ENCODE results near the gene ENO1. TPM values are rescaled to one million over a fixed set of nuclear protein-coding genes. Genes with fewer than 3 reads are reported as not detected.

Gene ENO1
- total and polyA plus RNA-seq, 10 of the 15 experiments (the other 5 are each of a cell fraction or from before 2014, with no cell fraction given): 1,850 to 4,219 (median 2,331) TPM

DNA sequence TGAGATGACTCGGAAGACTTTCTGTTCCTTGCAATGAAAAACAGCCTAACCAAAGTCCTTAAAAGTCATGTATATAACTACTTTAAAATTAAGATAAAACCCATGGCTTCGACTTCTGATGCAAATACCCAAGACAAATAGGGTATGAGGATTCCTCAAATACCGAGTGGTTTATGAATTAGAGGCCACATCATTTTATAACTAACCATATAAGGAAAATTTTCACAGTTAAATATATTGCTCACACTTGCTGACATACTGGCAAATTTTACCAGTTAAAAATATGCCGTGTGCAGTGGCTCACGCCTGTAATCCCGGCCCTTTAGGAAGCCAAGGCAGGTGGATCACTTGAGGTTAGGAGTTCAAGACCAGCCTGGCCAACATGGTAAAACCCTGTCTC is 66.4 kb downstream of the ENO1 start:
- intact Hi-C loops (cut with micrococcal nuclease; ENCODE audit: unreplicated experiment): no loop called here
- Histone ChIP-seq H3K36me3 (ENCODE audit: control insufficient read depth in 2 of 2, insufficient read depth in 2 of 2, low read length in 1 of 2) (no peaks in the 10 kb centered on the region), H3K4me1 (ENCODE audit: control insufficient read depth, insufficient read depth, low read length) (no peaks in the 10 kb centered on the region), H4K20me1 (ENCODE audit: control insufficient read depth, insufficient read depth) (no peaks in the 10 kb centered on the region), H3K4me2 (ENCODE audit: control insufficient read depth, insufficient read depth) (no peak overlapping the region), H3K9me3 (replicated peaks; ENCODE audit: control insufficient read depth, insufficient read depth, low read length) (no peaks in the 10 kb centered on the region), H3K9ac (ENCODE audit: control insufficient read depth, insufficient read depth, low read length) (no peak overlapping the region), H3K79me2 (ENCODE audit: control insufficient read depth, insufficient read depth, low read length) (peaks cover 69% of the 10 kb centered on the region), H3K27me3 (replicated peaks in 1 of 2; ENCODE audit: control insufficient read depth in 2 of 2, insufficient read depth in 2 of 2, low read length in 1 of 2) (no peaks in the 10 kb centered on the region), H3K27ac (ENCODE audit: control insufficient read depth, insufficient read depth) (no peak overlapping the region), H3K4me3 (no peak overlapping the region), H2AFZ (ENCODE audit: control insufficient read depth, low read depth, low read length) (no peak overlapping the region)
- RAD21 ChIA-PET (ENCODE audit: unreplicated experiment): interaction anchor here (1.0 to 1.6 kb wide), 7 partner anchors 44 to 86 kb away, joined by 3 to 10 read pairs (median 3); partner anchors contain the start of gene ENO1
- DNase-seq (ENCODE audit: low read depth, low spot score) (no peak), FAIRE-seq (no peak), ATAC-seq (no peak)
- TF ChIP-seq YBX1 (IDR thresholded peaks at IDR 0.05): no peak
- TF ChIP-seq RAD21 (IDR thresholded peaks at IDR 0.05; ENCODE audit: insufficient read depth, low read depth, low read length): no peak
- TF ChIP-seq ZNF207 (IDR thresholded peaks at IDR 0.05; ENCODE audit: borderline replicate concordance): no peak
- in situ Hi-C loops (cut with MboI): no loop called here
- no TSS peak for BruUV-seq (replicated peaks)
- WGBS (ENCODE audit: insufficient coverage, insufficient replicate concordance, low lambda C conversion rate, missing lambda C conversion rate): 96% methylated on average over 6 of the region's 6 CpGs
- SMC1A ChIA-PET (ENCODE audit: uncharacterized antibody, unreplicated experiment): interaction anchor here (0.7 to 2.0 kb wide), 6 partner anchors 8 to 142 kb away, joined by 3 to 13 read pairs (median 4); no protein-coding TSS in a partner anchor
- POLR2A ChIA-PET: interaction anchor here (0.8 to 1.1 kb wide), 2 partner anchors 34 to 47 kb away, joined by 3 read pairs; no protein-coding TSS in a partner anchor
- CTCF ChIA-PET: interaction anchor here (0.6 to 3.5 kb wide), 7 partner anchors 37 to 338 kb away, joined by 3 to 28 read pairs (median 3); no protein-coding TSS in a partner anchor

Small RNA genes within 50 kb of the gene (microRNA-seq; reads per million reads assigned to microRNA genes)
- not detected for gene MIR6728

Small RNA genes within 50 kb of the gene (small RNA-seq; reads per million reads assigned to genes)
- gene AL139415.2 (not detected), gene MIR6728 (0.23 reads per million), gene RNU6-304P (not detected)

Other genes starting within 250 kb of the ENO1 start
- gene RERE, start 61.0 kb downstream of the ENO1 start, total RNA-seq (2014; rRNA removed): 27.6 and 41.7 TPM in 2 replicates
- gene RERE, start 61.0 kb downstream of the ENO1 start, total RNA-seq (2014; rRNA removed; fragmentation: Illumina TruSeq; extraction: Trizol): 14.6 and 20.3 TPM in 2 replicates
- gene RERE, start 61.0 kb downstream of the ENO1 start, total RNA-seq (2021): 58.9 and 60.5 TPM in 2 replicates
- gene RERE, start 61.0 kb downstream of the ENO1 start, polyA plus RNA-seq (2011; rRNA removed): 7.0 and 8.9 TPM in 2 replicates
- gene RERE, start 61.0 kb downstream of the ENO1 start, polyA plus RNA-seq (2014; fragmentation: Illumina TruSeq; extraction: Trizol): 21.2 and 25.3 TPM in 2 replicates
- gene RERE, start 61.0 kb downstream of the ENO1 start, polyA plus RNA-seq (2014; fragmentation: Nextera tagmentation; extraction: Ambion mirVana): 1 to 10 TPM; 5.2 to 5.9 TPM
- 20.9 and 23.0 TPM in 2 replicates for gene RERE, start 61.0 kb downstream of the ENO1 start, polyA plus RNA-seq (2014; rRNA removed)
- 10 to 100 TPM; 15.8 to 20.2 TPM for gene RERE, start 61.0 kb downstream of the ENO1 start, polyA plus RNA-seq (2016; fragmentation: Nextera tagmentation; extraction: Ambion mirVana)
- gene CA6, start 67.2 kb upstream of the ENO1 start, total RNA-seq (2014; rRNA removed): not detected in 2 replicates
- gene CA6, start 67.2 kb upstream of the ENO1 start, total RNA-seq (2014; rRNA removed; fragmentation: Illumina TruSeq; extraction: Trizol): not detected in 2 replicates
- gene CA6, start 67.2 kb upstream of the ENO1 start, total RNA-seq (2021): not detected in 2 replicates
- gene CA6, start 67.2 kb upstream of the ENO1 start, polyA plus RNA-seq (2011; rRNA removed): not detected in 2 replicates
- not detected in 2 replicates for gene CA6, start 67.2 kb upstream of the ENO1 start, polyA plus RNA-seq (2014; fragmentation: Illumina TruSeq; extraction: Trizol)
- not detected for gene CA6, start 67.2 kb upstream of the ENO1 start, polyA plus RNA-seq (2014; fragmentation: Nextera tagmentation; extraction: Ambion mirVana)
- not detected in 2 replicates for gene CA6, start 67.2 kb upstream of the ENO1 start, polyA plus RNA-seq (2014; rRNA removed)
- not detected for gene CA6, start 67.2 kb upstream of the ENO1 start, polyA plus RNA-seq (2016; fragmentation: Nextera tagmentation; extraction: Ambion mirVana)
- gene SLC2A7, start 147.7 kb upstream of the ENO1 start, total RNA-seq (2014; rRNA removed): not detected in 2 replicates
- gene SLC2A7, start 147.7 kb upstream of the ENO1 start, total RNA-seq (2014; rRNA removed; fragmentation: Illumina TruSeq; extraction: Trizol): not detected in 2 replicates
- gene SLC2A7, start 147.7 kb upstream of the ENO1 start, total RNA-seq (2021): not detected in 2 replicates
- gene SLC2A7, start 147.7 kb upstream of the ENO1 start, polyA plus RNA-seq (2011; rRNA removed): not detected in 2 replicates
- gene SLC2A7, start 147.7 kb upstream of the ENO1 start, polyA plus RNA-seq (2014; fragmentation: Illumina TruSeq; extraction: Trizol): not detected in 2 replicates
- gene SLC2A7, start 147.7 kb upstream of the ENO1 start, polyA plus RNA-seq (2014; fragmentation: Nextera tagmentation; extraction: Ambion mirVana): not detected
- not detected in 2 replicates for gene SLC2A7, start 147.7 kb upstream of the ENO1 start, polyA plus RNA-seq (2014; rRNA removed)
- gene SLC2A7, start 147.7 kb upstream of the ENO1 start, polyA plus RNA-seq (2016; fragmentation: Nextera tagmentation; extraction: Ambion mirVana): not detected
- gene SLC2A5, start 190.9 kb upstream of the ENO1 start, total RNA-seq (2014; rRNA removed): 20.1 and 24.2 TPM in 2 replicates
- gene SLC2A5, start 190.9 kb upstream of the ENO1 start, total RNA-seq (2014; rRNA removed; fragmentation: Illumina TruSeq; extraction: Trizol): 10.6 and 12.3 TPM in 2 replicates
- gene SLC2A5, start 190.9 kb upstream of the ENO1 start, total RNA-seq (2021): 30.9 and 32.3 TPM in 2 replicates
- gene SLC2A5, start 190.9 kb upstream of the ENO1 start, polyA plus RNA-seq (2011; rRNA removed): 60.0 and 76.6 TPM in 2 replicates
- gene SLC2A5, start 190.9 kb upstream of the ENO1 start, polyA plus RNA-seq (2014; fragmentation: Illumina TruSeq; extraction: Trizol): 28.7 and 37.7 TPM in 2 replicates
- gene SLC2A5, start 190.9 kb upstream of the ENO1 start, polyA plus RNA-seq (2014; fragmentation: Nextera tagmentation; extraction: Ambion mirVana): 1 to 10 TPM; 4.5 to 5.2 TPM
- 24.7 and 27.4 TPM in 2 replicates for gene SLC2A5, start 190.9 kb upstream of the ENO1 start, polyA plus RNA-seq (2014; rRNA removed)
- 10 to 100 TPM; 19.9 to 23.5 TPM for gene SLC2A5, start 190.9 kb upstream of the ENO1 start, polyA plus RNA-seq (2016; fragmentation: Nextera tagmentation; extraction: Ambion mirVana)

Data from GM12878 (cell line).